GM20431 (cell line): ENCODE data around the gene PPP1R18.

Experiments
- in situ Hi-C: fragments of 300-500 bp; cut with MseI, MboI; formaldehyde crosslinking; loops from one replicate; pipeline ENCODE4 v1.15.0; 2020; ENCODE audit warnings: low sequenced_read_pairs; ENCODE audit not compliant: unreplicated experiment

PPP1R18 gene

GRCh38 chr6:30626484-30627366, 59.7 kb downstream of the PPP1R18 start, which contains the start of gene ATAT1:
TSS of gene ATAT1 (plus strand) at chr6:30626874.
- in situ Hi-C loops: no loop called here
